Epithelial cell of esophagus (primary cell): Measurements from ENCODE around the gene MCC.

Experiments used
- DNase-seq: peaks from one replicate; pipeline ENCODE4 v3.0.0; 2010; ENCODE audit warnings: low read depth
- H3K4me3 ChIP-seq: 2 replicates; pipeline ENCODE4 v1.5.1; 2011; ENCODE audit warnings: mild to moderate bottlenecking, low read length, control low read depth
- TF ChIP-seq, protein P1 (sequence below): IDR thresholded peaks from 2 replicates; pipeline ENCODE4 v1.5.1; 2011; ENCODE audit warnings: low read depth, mild to moderate bottlenecking, low read length, control low read depth, inconsistent platforms; ENCODE audit not compliant: insufficient read depth; ENCODE audit errors: missing control alignments

Gene MCC

DNA sequence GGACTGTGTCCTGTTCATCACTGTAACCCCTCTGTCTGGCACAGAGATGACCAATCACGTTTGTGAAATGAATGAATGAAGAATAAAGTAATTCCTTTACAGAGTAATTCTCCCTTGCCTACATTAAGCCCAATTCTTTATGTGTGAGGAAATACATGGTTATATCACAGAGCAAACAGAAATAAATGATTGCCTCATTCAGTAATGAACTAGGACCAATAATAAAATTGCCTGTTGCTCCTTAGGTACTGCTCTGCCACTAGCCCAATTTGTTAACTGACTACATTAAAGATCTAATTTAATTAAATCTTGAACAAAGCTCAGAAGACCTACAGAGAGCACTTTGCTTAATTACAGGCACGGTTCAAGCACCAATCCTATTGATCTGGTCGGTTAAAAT, 389.9 kb downstream of the MCC start:
- no peak overlapping the region for H3K4me3 ChIP-seq
- TF ChIP-seq, protein P1, sequence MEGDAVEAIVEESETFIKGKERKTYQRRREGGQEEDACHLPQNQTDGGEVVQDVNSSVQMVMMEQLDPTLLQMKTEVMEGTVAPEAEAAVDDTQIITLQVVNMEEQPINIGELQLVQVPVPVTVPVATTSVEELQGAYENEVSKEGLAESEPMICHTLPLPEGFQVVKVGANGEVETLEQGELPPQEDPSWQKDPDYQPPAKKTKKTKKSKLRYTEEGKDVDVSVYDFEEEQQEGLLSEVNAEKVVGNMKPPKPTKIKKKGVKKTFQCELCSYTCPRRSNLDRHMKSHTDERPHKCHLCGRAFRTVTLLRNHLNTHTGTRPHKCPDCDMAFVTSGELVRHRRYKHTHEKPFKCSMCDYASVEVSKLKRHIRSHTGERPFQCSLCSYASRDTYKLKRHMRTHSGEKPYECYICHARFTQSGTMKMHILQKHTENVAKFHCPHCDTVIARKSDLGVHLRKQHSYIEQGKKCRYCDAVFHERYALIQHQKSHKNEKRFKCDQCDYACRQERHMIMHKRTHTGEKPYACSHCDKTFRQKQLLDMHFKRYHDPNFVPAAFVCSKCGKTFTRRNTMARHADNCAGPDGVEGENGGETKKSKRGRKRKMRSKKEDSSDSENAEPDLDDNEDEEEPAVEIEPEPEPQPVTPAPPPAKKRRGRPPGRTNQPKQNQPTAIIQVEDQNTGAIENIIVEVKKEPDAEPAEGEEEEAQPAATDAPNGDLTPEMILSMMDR = no peak
- no peak for DNase-seq

DNA sequence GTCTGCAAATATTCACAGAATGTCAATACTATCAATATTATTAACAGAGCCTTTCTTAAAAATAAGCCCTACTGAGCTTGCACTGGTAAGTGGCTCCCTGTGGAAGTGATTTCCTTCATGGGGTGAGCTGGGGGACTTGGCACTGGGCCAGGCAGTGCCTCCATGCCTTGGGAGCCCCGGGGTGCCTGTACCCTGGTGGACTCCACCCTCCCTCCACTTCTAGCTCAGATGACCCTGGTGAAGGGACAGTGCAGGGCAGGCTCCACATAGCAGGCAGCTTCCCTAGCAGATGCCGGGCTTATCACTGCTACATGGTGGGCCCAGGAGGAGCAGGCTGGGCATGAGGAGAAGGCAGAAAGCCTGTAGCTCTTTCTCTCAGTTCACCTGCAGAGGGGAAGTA, 392.4 kb downstream of the MCC start:
- TF ChIP-seq, protein P1 = no peak
- no peak overlapping the region for H3K4me3 ChIP-seq
- no peak for DNase-seq

DNA sequence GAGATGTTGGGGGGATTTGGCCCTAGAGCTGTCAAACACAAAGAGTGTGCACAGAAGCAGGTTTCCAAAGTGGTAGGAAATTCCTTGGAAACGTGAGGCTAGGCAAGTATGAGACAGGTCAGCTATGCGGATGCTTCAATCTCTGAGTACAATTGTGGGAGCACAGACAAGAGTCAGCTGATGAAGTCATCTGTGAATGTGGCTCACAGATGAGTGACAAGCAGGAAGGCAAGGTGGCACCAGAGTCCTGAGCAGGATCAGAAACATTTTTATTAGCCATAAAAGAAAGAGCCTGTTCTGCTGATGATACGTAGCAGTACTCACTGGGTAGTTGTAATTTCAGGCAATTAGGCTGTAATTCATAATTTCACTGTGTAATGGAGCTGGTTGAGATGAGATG, 394.7 kb downstream of the MCC start:
- DNase-seq = peak; percentile 33
- TF ChIP-seq, protein P1 = no peak
- H3K4me3 ChIP-seq = no peak overlapping the region

DNA sequence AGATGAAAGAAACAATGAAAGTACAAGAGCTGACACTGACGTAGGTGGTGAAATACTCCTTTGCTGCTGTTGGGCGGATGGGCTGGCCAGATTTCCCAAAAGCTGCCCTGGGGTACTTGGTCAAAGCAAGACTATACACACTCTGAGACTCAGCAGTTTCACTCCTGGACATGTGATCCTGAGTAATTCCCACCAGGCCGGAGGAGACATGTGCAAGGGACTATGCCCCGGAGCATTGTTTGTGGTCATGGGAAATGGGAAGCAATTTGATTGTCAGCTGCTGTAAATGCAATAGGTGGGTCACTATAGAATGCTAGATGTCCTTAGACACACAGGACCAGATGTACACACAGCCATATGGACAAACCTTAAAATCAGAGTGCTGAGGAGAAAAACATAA, 395.6 kb downstream of the MCC start:
- peak; percentile 83 for DNase-seq
- TF ChIP-seq, protein P1 = no peak
- H3K4me3 ChIP-seq = no peak overlapping the region

DNA sequence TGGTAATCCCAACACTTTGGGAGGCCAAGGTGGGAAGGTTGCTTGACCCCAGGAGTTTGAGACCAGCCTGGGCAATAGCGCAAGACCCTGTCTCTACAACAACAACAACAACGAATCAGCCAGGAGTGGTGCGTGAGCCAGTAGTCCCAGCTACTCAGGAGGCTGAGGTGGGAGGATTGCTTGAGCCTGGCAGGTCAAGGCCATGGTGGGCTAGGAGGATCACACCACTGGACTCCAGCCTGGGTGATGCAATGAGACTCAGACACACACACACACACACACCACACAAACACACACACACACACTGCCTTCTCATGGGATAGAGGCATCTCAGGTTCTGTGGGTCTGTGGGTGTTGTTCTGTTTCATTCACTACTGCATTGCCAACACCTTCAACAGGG, 396.6 kb downstream of the MCC start:
- H3K4me3 ChIP-seq = no peak overlapping the region
- TF ChIP-seq, protein P1 = no peak
- DNase-seq = no peak

DNA sequence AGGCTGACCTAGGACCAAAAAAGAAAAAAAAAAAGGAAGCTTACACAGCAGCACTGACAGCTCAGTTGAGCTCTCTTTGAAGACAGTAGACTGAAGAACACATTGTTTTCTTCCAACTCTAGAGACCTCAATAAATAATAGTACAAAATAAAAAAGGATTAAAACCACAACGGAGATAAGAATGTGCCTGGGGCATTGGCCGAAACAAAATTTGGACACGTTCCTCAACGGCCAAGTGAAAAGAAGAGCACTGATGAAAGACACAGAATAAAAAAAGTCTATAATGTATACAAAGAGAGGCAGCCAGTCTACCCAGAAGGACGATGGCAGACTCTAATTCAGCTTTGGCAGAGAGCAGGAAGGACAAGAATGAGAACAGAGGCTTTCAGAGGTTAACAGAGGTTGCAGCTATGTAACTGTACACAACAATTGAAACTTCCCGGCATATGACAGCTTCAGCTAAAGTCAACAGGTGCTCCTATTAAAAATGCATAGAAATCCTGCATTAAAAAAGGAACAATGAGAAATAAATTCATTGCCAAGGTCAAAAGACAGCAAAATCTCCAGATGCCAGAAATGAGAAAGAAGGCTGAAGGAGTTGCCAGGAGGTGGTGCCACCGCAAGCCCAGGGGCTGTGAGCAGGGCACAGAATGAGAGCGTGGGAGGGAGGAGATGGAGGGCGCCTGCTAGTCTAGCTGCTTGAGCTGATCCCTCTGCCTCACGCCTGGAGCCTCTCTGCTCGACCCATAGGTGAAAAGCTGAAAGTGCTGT, 397.7 kb downstream of the MCC start:
- TF ChIP-seq, protein P1 = peak; percentile 12
- DNase-seq = no peak
- no peak overlapping the region for H3K4me3 ChIP-seq

DNA sequence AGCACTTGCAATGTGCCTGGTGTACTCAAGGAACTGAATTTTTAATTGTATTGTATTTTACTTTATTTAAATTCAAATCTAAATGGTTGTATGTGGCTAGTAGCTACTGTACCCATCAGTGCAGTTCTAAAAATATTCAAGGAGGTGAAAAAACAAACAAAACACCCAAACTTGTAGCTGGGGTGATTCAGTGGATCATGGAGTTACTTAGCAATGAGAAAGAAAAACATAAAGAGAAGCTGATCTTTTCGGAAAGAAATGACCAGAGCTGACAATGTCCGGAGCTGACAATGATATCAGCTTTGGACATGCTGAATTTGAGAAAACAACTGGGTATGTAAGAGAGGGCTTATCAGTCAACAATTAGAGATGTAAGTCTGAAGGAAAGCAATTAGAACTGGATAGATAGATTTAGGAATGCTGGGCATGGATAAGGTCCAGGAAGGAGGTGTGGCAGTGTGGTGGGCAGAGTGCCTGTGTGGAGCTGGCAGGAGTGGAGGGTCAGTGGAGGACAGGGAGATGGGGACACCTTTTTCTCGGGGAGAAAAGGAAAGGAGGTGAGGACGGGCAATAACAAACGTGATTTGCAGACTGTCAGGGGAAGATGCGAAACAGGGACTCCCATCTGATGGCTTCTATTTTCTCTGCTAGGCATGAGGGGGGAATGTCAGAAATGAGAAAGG, 398.5 kb downstream of the MCC start:
- TF ChIP-seq, protein P1 = no peak
- DNase-seq = no peak
- H3K4me3 ChIP-seq = no peak overlapping the region
